OCI-LY7 (cell line): ENCODE results near the gene SLC34A2.

Experiments
- EZH2phosphoT487 ChIP-seq: fragments of 200-600 bp; sonication (generic); IDR thresholded peaks from 2 replicates; pipeline ENCODE4 v1.6.1; 2018; ENCODE audit warnings: low read depth, borderline replicate concordance, mild to moderate bottlenecking, mixed run types, antibody characterized with exemption, low read length, moderate library complexity, mixed read lengths
- TF ChIP-seq, protein P1 (sequence below): fragments of 200-600 bp; sonication (generic); conservative IDR thresholded peaks from 2 replicates; pipeline ENCODE4 v1.5.1; 2014; ENCODE audit warnings: mild to moderate bottlenecking, antibody characterized with exemption, low read length, moderate library complexity, mixed read lengths

DNA sequence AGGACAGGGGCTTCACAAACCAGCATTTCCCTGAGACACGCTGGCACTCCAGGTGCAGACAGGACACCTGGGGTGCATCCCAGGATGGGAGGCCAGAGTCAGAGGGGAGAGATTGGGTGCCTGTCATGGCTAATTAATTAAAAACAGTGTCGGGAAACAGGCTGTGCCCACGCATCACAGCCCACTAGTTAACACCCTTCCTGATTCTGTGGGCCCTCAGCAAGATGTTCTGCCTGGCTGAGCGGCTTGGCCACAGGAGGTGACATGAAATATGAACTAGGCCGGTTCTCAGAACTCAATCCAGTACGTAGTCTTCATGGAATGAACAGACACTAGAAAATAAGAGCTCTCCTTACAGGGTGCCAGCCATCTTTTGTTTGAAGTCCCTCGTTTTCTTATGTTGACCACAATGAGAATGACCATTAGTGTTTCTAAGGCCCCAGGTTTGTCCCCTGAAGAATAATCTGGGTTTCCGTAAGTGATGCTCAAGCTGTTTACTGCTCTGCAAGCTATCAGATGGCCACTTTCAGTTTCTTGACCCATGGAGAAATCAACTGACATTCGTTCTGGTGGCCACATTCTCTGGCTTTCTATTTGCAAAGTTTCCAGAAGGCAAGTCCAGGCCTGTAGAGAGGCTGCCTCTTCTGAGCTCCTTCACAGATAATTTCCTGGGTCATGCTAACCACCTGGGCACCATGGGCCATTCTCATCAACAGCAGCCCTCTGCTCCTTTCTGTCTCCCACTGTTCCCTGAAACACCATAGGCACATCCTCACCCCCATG is 72.3 kb downstream of the SLC34A2 start:
- TF ChIP-seq, protein P1, sequence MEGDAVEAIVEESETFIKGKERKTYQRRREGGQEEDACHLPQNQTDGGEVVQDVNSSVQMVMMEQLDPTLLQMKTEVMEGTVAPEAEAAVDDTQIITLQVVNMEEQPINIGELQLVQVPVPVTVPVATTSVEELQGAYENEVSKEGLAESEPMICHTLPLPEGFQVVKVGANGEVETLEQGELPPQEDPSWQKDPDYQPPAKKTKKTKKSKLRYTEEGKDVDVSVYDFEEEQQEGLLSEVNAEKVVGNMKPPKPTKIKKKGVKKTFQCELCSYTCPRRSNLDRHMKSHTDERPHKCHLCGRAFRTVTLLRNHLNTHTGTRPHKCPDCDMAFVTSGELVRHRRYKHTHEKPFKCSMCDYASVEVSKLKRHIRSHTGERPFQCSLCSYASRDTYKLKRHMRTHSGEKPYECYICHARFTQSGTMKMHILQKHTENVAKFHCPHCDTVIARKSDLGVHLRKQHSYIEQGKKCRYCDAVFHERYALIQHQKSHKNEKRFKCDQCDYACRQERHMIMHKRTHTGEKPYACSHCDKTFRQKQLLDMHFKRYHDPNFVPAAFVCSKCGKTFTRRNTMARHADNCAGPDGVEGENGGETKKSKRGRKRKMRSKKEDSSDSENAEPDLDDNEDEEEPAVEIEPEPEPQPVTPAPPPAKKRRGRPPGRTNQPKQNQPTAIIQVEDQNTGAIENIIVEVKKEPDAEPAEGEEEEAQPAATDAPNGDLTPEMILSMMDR, result no peak
- no peak for TF ChIP-seq EZH2phosphoT487
